Hindlimb muscle (tissue), 1 donor: ENCODE results near the gene HPCAL1. TPM values are rescaled to one million over a fixed set of nuclear protein-coding genes. Genes with fewer than 3 reads are reported as not detected.

Experiments
- DNase-seq: peaks from one replicate; pipeline ENCODE4 v3.0.0-alpha.2; 2013
- polyA plus RNA-seq: library from polyadenylated mRNA; unstranded; fragments of 120-200 nt; gene quantifications from one replicate; pipeline ENCODE4 v1.2.1, GENCODE V29; 2013; ENCODE audit not compliant: insufficient read length

The HPCAL1 gene
- polyA plus RNA-seq, 1 donor: 48.0 TPM

GRCh38 chr2:10407841-10408648 is 105.3 kb downstream of the HPCAL1 start:
- no peak for DNase-seq

DNA sequence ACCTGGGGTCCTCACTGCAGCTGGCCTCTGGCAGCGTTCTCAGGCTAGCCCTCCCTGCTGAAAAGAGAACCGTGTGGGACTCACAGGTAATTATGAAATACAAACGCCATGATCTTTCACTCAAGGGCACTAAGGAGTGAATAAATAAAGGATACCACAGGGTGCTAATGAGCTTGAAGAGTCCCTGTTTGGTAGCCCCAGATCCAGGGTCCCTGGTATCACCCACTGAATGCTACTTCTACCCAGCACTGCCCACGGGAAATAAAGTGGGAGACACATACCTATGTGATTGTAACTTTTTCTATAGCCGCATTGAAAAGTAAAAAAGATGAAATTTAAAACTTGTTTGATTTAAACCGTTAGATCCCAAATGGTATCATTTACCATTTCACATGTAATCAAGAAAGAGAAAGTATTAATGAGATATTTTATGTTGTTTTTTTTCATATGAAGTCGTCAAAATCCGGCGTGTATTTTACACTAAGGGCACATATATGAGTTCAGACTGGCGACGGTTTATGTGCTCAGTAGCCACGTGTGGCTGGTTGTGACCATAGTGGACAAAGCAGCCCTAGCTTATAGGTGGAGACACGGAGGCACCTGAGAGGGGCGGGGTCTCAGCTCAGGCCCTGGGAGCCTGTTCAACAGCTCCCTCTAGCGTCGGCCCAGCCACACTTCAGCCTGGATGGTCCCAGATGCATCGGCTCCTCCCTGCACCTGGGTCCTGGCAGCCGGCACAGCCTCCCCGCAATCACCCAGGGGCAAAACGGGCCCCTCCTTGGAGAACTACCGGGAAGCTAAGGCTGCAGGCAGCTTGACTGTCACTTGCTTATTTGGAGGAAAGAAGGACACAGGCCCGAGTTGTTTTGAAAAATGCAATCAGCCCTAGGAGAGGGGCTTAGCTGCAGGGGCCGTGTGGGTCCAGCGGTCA is 106.2 kb downstream of the HPCAL1 start:
- peak; percentile 73 for DNase-seq

- DNase-seq: peak; percentile 49
Measured at GRCh38 chr2:10410001-10410822, 107.5 kb downstream of the HPCAL1 start.

DNA sequence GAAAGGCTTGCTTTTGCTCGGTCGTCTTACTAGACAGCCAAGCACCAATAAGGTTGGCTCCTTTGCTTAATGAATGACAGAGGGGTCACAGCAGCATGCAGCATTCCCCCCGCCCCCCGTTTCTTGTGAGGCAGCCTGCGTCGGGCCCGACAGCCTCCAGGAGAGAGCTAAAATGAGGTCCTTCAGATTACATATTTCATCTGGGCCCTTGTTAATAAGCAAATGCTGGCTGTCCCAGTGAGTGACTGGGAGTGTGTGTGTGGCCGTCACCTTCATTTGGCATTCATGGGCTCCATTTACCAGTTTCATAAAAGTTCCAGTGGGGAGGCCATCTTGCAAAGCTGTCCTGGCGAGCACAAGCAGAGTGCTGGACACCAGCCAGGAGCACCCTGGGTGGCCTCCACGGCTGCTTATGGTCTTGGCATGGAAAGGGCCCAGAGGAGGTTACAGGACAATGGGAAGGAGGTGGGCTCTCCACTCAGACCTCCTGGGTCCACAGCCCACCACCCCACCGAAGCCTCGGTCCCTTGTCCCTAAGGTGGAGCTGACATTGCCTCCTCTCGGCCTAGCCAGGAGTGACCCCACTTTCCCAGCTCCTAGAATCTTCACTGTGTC is 108.2 kb downstream of the HPCAL1 start:
- no peak for DNase-seq

DNA sequence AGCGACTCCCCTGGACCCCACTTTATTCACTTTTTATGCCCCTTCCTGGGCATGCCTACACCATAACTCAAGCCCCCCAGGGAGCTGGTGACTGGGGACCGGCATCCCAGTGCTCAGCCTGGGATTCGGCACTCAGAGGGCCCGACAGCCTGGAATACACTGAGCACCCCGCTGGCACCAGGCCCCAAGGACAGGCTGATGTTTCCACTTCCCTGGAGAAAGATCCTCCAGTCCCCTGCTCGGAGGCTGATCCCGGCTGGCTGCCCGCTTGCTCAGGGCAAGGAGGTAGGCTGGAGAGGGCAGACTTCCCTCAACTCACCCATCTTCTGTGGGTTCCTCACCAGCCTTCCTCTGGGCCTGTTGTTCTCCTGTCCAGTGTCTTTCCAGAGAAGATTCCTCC is 108.9 kb downstream of the HPCAL1 start:
- no peak for DNase-seq

- DNase-seq: no peak
Measured at GRCh38 chr2:10412380-10412779, 109.7 kb downstream of the HPCAL1 start.

- DNase-seq: no peak
Measured at GRCh38 chr2:10413503-10413902, 110.8 kb downstream of the HPCAL1 start.

DNA sequence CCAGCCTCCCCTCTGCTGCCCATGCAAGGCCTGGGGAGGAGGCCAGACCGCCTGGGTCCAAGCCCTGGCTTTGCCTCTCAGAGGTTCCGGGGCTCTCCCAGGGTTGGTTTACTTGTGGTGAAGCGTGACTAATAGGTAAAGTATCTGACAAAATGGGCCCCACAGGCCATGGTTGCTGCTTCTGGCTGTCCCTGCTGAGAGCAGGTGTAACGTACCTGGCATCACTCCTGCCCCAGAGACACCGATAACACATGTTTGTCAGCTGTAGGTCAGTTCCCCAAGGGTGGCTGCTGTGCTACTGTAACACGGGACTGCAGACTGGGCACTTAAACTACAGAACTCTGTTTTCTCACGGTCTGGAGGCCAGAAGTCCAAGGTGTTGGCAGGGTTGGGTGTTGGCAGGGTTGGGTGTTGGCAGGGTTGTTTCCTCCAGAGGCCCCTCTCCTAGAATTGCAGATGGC is 111.3 kb downstream of the HPCAL1 start:
- DNase-seq: no peak

GRCh38 chr2:10414591-10414990 is 111.9 kb downstream of the HPCAL1 start:
- DNase-seq: peak; percentile 53

GRCh38 chr2:10415048-10415447 is 112.3 kb downstream of the HPCAL1 start:
- no peak for DNase-seq

- no peak for DNase-seq
Measured at GRCh38 chr2:10415640-10416039, 112.9 kb downstream of the HPCAL1 start.

DNA sequence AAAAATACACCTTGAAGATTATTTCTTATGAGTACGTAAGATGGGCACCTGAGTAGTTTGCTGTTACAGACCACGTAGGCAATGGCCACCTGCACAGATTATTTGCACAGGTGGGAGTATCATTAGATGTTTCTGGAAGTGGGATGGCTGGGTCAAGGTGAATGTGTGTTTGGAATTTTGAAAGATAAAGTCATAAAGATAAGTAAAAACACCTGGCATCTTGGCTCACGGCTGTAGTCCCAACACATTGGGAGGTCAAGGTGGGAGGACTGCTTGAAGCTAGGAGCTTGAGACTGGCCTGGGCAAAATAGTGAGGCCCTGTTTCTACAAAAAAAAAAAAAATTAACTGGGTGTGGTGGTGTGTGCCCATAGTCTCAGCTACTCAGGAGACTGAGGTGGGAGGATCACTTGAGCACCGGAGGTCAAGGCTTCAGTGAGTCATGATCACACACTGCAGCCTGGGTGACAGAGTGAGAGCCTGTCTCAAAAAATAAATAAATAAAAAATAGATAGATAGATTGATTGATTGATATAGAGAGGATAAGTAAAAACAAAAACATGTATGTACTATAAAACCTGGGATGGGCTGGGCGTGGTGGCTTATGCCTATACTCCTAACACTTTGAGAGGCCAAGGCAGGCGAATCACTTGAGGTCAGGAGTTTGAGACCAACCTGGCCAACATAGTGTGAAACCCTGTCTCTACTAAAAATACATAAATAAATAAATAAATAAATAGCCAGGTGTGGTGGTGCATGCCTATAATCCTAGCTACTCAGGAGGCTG is 115.0 kb downstream of the HPCAL1 start:
- no peak for DNase-seq

DNA sequence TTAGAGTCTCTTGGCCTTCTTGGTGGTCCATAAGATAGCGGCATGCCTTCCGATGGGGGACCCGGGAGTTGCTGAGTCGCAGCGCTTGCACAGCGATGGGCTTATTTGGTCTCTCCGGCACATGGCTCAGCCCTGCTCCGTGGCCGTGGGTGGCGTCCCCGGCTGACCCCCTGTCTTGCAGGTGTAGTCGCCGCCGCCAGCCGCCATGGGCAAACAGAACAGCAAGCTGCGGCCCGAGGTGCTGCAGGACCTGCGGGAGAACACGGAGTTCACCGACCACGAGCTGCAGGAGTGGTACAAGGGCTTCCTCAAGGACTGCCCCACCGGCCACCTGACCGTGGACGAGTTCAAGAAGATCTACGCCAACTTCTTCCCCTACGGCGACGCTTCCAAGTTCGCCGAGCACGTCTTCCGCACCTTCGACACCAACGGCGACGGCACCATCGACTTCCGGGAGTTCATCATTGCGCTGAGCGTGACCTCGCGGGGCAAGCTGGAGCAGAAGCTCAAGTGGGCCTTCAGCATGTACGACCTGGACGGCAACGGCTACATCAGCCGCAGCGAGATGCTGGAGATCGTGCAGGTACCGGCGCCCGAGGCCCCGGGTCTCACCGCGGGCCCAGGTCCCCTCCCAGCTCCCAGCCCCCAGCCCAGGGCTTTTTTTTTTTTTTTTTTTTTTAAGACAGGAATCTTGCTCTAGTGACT is 117.0 kb downstream of the HPCAL1 start:
- DNase-seq: no peak

DNA sequence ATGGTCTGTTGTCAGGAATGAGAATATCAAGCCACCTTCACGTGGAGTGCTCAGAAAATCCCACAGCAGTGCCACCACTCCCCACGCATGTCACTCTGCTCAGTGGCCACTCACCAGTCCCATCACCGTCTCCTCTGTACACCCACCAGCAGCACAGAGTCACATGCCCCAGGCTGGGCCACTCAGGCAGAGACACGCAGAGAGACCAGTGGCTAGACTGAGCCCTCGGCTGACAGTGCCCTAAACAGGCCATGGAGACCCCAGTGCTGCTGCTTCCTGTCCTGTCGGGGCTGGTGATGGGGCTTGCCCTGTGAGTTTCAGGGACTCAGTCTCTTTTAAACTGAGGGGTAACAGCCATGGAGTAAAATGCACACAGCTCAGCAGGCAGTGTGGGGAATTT is 119.5 kb downstream of the HPCAL1 start:
- DNase-seq: no peak

GRCh38 chr2:10422732-10423399 is 120.2 kb downstream of the HPCAL1 start:
- DNase-seq: no peak

DNA sequence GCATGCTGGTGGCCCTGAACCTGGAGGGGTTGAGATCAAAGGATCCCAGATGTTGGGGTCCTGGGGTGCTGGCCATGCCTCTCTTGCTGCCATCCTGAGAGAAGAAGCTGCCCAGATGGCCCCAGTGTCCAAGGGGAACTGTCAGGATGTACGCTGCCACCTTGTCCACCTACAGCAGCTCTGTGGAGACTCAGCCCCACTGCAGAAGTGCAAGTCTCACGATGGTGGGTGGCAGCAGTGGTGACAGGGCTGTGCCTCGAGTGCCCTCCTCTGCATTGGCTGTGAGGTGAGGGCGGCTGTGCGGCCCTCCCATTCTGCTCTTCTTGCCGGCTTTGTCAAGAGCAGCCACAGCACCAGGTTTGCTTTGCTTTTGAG is 120.7 kb downstream of the HPCAL1 start:
- DNase-seq: no peak

DNA sequence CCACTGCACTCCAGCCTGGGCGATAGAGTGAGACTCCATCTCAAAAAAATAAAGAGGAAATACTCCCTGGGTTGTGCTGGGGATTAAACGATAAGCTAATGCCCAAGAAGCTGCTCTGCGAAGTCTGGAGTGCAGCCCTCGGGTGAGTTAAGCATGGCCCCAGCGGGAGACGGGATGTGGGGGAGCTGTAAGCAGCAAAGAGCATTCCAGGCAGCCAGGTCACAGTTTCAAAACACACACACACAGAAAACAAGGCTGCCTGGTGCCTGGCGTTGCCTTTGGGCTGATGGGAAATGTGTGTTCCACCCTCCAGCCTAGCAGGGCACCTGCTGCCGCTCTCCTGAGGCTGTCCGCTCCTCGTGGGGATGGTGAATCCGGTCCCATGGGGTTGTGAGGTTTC is 121.3 kb downstream of the HPCAL1 start:
- no peak for DNase-seq

GRCh38 chr2:10424916-10425505 is 122.3 kb downstream of the HPCAL1 start:
- no peak for DNase-seq

GRCh38 chr2:10425699-10426098 is 123.0 kb downstream of the HPCAL1 start:
- DNase-seq: no peak
